Right renal cortex interstitium (tissue), 3 donors: Measurements from ENCODE around the gene SLC44A4. TPM values are rescaled to one million over a fixed set of nuclear protein-coding genes. Genes with fewer than 3 reads are reported as not detected.
"Not testable (repeated sequence)": the region's sequence is repeated elsewhere in the genome, so short reads cannot be mapped to it uniquely, and the experiment has no call there.

Experiments used
- DNase-seq, 3 donors: peaks; one replicate each; pipeline ENCODE4 v3.0.0-alpha.2; 2013; ENCODE audit warnings: low read depth in 3 of 3, low spot score in 2 of 3
- polyA plus RNA-seq, 3 donors: library from polyadenylated mRNA; unstranded; fragments of 120-200 nt; gene quantifications; one replicate each; pipeline ENCODE4 v1.2.1, GENCODE V29; 2013; ENCODE audit not compliant: insufficient read length in 3 of 3

The SLC44A4 gene
- polyA plus RNA-seq, 3 donors: 34.7 to 45.8 (median 43.8) TPM

GRCh38 chr6:31882344-31882743, 3.5 kb upstream of the SLC44A4 start:
- DNase-seq: no peak

GRCh38 chr6:31881136-31881859, 2.5 kb upstream of the SLC44A4 start:
- DNase-seq: no peak

GRCh38 chr6:31880616-31881015, 1.8 kb upstream of the SLC44A4 start:
- DNase-seq: no peak

GRCh38 chr6:31879901-31880300, 1.1 kb upstream of the SLC44A4 start:
- no peak for DNase-seq

- no peak for DNase-seq
These were observed 346 bp upstream of the SLC44A4 start for GRCh38 chr6:31879143-31879542.

GRCh38 chr6:31878222-31878621, 575 bp downstream of the SLC44A4 start:
- no peak for DNase-seq

GRCh38 chr6:31877651-31878161, 1.1 kb downstream of the SLC44A4 start:
- no peak for DNase-seq

- no peak for DNase-seq
These were observed 1.6 kb downstream of the SLC44A4 start for GRCh38 chr6:31877125-31877650.

GRCh38 chr6:31876357-31876756, 2.4 kb downstream of the SLC44A4 start:
- no peak for DNase-seq

- no peak for DNase-seq
These were observed 2.9 kb downstream of the SLC44A4 start for GRCh38 chr6:31875877-31876276.

- DNase-seq: no peak
These were observed 3.8 kb downstream of the SLC44A4 start for GRCh38 chr6:31874836-31875572.

- DNase-seq: no peak
These were observed 4.6 kb downstream of the SLC44A4 start for GRCh38 chr6:31874084-31874670.

GRCh38 chr6:31871046-31871659, 7.6 kb downstream of the SLC44A4 start:
- no peak for DNase-seq

GRCh38 chr6:31870385-31870921, 8.3 kb downstream of the SLC44A4 start:
- no peak for DNase-seq

- DNase-seq: no peak
These were observed 9.5 kb downstream of the SLC44A4 start for GRCh38 chr6:31869343-31869742.

- not testable (repeated sequence) for DNase-seq
These were observed 10.2 kb downstream of the SLC44A4 start for GRCh38 chr6:31868658-31868971.

- no peak for DNase-seq
These were observed 13.3 kb downstream of the SLC44A4 start for GRCh38 chr6:31865205-31866118.

- DNase-seq: no peak
These were observed 14.0 kb downstream of the SLC44A4 start for GRCh38 chr6:31864818-31865204.

GRCh38 chr6:31864123-31864562, 14.7 kb downstream of the SLC44A4 start:
- DNase-seq: not testable (repeated sequence)
